ENCODE data around the gene MED8.

DNA sequence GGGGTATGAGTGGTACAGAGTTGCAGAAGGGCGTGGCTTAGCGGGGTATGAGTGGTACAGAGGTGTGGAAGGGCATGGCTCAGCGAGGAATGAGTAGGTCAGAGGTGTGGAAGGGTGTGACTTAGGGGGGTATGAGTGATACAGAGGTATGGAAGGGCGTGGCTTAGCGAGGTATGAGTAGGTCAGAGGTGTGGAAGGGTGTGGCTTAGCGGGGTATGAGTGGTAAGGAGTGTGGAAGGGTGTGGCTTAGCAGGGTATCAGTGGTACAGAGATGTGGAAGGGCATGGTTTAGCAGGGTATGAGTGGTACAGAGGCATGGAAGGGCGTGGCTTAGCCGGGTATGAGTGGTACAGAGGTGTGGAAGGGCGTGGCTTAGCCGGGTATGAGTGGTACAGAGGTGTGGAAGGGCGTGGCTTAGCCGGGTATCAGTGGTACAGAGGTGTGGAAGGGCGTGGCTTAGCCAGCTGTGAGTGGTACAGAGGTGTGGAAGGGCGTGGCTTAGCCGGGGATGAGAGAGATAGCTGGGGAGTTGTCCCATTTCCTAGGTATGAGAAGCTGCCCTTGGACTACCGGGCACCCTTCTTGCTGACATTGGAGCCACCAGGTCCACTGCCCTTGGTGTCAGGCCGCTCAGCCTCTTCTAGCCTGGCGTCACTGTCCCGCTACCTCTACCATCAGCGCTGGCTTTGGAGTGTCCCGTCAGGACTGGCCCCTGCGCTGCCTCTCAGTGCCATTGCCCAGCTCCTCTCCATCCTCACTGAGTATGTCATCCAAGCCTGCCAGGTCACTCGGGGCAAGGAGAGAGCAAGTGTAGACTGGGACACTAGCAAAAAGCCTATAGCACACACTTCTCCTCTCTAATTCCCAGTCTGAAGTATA, 34.3 kb upstream of the MED8 start:
- no peak for TF ChIP-seq ATAD3A (CRISPR knock-in tag; IDR thresholded peaks at IDR 0.05)
- TF ChIP-seq ZNF501 (CRISPR knock-in tag; IDR thresholded peaks at IDR 0.05) = no peak
- no peak for TF ChIP-seq TBP (CRISPR knock-in tag; IDR thresholded peaks at IDR 0.05)
- TF ChIP-seq ZBTB8A (CRISPR knock-in tag; IDR thresholded peaks at IDR 0.05; ENCODE audit: borderline replicate concordance, low read depth) = no peak
- TF ChIP-seq, protein P1, sequence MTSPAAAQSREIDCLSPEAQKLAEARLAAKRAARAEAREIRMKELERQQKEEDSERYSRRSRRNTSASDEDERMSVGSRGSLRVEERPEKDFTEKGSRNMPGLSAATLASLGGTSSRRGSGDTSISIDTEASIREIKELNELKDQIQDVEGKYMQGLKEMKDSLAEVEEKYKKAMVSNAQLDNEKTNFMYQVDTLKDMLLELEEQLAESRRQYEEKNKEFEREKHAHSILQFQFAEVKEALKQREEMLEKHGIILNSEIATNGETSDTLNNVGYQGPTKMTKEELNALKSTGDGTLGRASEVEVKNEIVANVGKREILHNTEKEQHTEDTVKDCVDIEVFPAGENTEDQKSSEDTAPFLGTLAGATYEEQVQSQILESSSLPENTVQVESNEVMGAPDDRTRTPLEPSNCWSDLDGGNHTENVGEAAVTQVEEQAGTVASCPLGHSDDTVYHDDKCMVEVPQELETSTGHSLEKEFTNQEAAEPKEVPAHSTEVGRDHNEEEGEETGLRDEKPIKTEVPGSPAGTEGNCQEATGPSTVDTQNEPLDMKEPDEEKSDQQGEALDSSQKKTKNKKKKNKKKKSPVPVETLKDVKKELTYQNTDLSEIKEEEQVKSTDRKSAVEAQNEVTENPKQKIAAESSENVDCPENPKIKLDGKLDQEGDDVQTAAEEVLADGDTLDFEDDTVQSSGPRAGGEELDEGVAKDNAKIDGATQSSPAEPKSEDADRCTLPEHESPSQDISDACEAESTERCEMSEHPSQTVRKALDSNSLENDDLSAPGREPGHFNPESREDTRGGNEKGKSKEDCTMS (CRISPR knock-in tag; conservative IDR thresholded peaks at IDR 0.05) = no peak
- TF ChIP-seq ZSCAN29 (CRISPR knock-in tag; conservative IDR thresholded peaks at IDR 0.05) = no peak
- no peak for TF ChIP-seq MYC (CRISPR knock-in tag; IDR thresholded peaks at IDR 0.05; ENCODE audit: borderline replicate concordance)
- TF ChIP-seq EZH2 (conservative IDR thresholded peaks at IDR 0.05; ENCODE audit: low read depth, low read length) = no peak
- no peak for TF ChIP-seq ZFP36 (IDR thresholded peaks at IDR 0.05; ENCODE audit: borderline replicate concordance, low read depth, low read length, partially characterized antibody)
- TF ChIP-seq ZNF382 (CRISPR knock-in tag; IDR thresholded peaks at IDR 0.05; ENCODE audit: borderline replicate concordance) = no peak

Data from HepG2 (cell line).